GM21576 (cell line): ENCODE data around the gene FGFRL1.

Source experiments
- ATAC-seq: cut with Tn5 transposase; IDR thresholded peaks from one replicate; pipeline ENCODE4 v1.9.1; 2021; ENCODE audit warnings: mild to moderate bottlenecking, moderate library complexity; ENCODE audit not compliant: unreplicated experiment

The FGFRL1 gene

DNA sequence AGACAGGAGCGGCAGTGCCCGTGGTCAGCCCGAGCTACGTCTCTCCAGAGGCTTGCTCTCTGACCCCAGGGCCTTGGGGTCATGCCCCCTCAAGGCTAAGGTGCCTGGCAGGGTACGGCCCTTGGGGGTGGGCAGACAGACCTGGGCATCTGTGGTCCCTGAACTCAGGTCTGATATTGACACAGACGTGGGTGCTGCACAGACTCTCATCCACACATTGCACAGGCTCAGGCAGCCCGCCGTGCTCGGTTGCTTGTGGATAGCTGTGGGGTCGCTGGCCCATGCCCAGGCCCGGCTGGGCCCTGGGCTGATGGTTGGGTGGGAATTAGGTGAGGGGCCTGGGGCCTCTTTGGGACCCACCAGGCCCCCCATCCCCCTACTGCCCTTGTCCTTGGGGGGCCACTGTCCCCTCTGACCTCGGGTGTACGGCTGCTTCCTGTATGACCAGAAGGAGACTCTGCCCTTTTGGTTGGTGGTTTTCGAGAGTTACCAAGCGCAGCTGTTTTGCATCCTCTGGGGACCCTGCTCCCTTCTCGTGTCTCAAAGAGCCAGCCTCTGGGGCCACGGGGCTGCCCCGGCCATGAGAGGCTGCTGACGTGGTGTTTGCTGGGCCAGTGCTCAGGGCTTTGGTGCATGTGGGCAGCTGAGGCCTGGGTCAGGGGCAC, 10.1 kb downstream of the FGFRL1 start:
- peak; percentile 84 for ATAC-seq

DNA sequence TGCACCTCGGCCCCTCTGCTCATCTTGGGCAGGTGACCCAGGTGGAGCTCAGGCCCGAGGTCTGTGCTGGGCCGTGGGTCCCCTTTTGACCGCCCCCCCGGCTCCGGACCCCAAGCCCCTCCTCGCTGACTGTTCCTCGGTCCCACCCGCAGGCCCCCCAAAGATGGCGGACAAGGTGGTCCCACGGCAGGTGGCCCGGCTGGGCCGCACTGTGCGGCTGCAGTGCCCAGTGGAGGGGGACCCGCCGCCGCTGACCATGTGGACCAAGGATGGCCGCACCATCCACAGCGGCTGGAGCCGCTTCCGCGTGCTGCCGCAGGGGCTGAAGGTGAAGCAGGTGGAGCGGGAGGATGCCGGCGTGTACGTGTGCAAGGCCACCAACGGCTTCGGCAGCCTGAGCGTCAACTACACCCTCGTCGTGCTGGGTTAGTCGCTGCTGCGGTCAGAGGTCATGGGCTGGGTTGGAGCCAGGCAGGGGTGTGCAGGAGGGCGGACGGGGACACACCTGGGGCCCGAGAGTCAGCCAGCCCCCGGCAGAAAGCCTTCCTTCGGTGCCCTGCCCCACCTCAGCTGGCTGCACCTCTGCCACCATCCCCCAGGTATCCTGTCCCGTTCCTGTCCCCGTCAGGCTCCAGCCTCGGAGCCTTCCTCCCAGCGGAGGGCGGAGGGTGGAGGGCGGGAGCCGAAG, 10.8 kb downstream of the FGFRL1 start:
- ATAC-seq: no peak

DNA sequence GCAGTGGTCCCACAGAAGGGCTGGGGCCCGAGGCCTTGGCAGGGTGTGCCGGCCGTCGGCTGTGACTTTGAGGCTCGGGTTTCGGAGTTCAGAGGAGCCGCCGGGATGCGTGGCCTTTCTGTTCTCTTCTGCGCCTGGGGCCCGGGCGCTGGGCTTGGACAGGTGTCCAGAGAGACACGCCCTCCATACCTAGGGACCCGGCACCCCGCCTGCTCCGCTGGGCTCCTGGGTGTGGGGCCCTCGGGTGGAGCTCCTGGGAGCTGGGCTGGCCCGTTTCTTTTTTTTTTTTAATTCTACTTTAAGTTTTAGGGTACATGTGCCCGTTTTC, 11.3 kb downstream of the FGFRL1 start:
- no peak for ATAC-seq

DNA sequence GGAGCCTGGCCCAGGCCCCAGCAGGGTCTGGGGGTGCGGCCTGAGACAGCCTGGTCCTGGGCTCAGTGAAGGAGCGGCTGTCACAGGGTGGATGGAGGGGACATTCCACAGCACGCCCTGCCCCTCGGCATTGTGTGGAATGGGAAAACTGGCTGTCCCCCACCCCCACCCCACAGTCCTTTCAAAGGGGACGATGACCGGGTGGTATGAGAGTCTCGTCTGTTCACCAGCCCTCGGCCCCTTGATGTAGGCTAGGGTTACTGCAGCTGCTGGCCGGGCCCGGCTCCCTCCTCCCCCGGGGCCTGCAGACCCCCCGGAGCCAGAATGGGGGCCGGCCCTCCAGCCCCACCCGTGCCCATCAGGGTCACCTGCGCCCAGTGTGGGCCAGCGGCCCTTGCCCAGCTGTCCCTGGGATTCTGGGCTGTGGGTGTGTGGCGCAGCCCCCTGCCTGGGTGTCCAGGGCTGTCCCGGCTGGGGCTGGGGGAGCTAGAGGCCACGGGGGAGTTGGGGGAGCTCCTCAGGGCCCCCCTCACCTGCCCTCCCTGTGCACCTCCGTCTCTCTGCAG, 11.7 kb downstream of the FGFRL1 start:
- ATAC-seq: no peak

DNA sequence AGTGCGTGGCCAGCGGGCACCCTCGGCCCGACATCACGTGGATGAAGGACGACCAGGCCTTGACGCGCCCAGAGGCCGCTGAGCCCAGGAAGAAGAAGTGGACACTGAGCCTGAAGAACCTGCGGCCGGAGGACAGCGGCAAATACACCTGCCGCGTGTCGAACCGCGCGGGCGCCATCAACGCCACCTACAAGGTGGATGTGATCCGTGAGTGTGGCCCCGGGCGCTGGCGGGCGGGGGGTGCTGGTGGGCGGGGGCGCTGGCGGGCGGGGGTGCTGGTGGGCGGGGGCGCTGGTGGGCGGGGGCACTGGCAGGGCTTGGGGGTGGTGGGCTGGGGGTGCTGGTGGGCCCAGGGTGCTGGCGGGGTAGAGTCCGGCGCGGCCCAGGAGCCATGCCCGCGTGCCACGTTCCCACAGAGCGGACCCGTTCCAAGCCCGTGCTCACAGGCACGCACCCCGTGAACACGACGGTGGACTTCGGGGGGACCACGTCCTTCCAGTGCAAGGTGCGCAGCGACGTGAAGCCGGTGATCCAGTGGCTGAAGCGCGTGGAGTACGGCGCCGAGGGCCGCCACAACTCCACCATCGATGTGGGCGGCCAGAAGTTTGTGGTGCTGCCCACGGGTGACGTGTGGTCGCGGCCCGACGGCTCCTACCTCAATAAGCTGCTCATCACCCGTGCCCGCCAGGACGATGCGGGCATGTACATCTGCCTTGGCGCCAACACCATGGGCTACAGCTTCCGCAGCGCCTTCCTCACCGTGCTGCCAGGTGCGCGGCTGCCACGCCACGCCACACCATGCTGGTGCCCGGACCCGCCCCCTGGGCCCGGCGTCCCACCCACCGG, 12.7 kb downstream of the FGFRL1 start:
- no peak for ATAC-seq

DNA sequence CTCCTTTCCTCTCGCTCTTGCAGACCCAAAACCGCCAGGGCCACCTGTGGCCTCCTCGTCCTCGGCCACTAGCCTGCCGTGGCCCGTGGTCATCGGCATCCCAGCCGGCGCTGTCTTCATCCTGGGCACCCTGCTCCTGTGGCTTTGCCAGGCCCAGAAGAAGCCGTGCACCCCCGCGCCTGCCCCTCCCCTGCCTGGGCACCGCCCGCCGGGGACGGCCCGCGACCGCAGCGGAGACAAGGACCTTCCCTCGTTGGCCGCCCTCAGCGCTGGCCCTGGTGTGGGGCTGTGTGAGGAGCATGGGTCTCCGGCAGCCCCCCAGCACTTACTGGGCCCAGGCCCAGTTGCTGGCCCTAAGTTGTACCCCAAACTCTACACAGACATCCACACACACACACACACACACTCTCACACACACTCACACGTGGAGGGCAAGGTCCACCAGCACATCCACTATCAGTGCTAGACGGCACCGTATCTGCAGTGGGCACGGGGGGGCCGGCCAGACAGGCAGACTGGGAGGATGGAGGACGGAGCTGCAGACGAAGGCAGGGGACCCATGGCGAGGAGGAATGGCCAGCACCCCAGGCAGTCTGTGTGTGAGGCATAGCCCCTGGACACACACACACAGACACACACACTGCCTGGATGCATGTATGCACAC, 13.6 kb downstream of the FGFRL1 start:
- ATAC-seq: no peak

DNA sequence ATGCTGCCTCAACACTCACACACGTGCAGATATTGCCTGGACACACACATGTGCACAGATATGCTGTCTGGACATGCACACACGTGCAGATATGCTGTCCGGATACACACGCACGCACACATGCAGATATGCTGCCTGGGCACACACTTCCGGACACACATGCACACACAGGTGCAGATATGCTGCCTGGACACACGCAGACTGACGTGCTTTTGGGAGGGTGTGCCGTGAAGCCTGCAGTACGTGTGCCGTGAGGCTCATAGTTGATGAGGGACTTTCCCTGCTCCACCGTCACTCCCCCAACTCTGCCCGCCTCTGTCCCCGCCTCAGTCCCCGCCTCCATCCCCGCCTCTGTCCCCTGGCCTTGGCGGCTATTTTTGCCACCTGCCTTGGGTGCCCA, 14.7 kb downstream of the FGFRL1 start:
- ATAC-seq: peak; percentile 58

DNA sequence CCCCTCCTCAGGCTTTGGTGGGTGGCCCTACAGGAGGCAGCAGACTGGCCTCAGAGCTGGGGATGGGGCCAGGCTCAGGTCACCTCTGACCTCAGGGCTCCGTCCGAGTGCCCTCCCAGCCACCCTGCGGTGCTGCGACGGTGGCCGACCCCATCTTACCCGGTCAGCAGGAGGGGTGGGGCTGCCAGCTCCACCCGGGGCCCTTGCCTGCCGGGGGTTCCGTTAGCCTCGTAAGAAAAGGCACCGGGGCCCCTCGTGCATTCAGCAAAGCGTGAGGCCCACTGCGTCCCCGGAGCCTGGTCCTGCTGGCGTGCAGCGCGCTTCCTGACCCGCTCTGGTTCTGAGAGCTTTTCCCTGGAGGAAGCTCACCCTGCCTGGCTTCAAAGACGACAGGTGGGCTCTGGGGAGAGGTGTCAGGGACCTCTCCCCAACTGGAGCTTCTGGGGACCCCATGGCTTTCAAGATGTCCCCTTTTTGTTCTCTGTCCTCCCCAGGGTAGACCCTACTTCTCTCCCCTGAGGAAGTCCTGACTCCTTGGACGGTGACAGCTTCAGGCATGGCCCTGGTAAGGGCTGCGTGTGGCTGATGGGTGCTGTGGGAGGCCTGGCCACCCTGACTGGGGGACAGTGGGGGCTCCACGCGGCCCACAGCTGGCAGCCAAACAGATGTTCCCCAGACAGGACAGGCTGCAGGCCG, 15.9 kb downstream of the FGFRL1 start:
- no peak for ATAC-seq

DNA sequence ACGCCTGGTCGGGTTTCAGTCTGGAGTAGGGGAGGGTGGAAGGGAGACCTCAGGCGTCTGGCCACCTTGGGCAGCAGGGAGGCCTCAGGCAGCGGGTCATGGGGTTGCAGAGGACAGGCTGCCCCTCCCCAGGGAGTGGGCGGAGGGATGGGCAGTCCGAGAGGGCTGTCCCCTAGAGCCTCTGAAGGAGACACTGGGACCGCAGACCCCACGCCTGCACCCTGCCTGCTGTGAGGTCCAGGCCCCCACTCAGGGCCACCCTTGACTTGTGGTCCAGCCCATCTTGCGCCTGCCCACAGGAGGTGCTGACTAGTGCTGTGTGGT, 16.5 kb downstream of the FGFRL1 start:
- no peak for ATAC-seq

DNA sequence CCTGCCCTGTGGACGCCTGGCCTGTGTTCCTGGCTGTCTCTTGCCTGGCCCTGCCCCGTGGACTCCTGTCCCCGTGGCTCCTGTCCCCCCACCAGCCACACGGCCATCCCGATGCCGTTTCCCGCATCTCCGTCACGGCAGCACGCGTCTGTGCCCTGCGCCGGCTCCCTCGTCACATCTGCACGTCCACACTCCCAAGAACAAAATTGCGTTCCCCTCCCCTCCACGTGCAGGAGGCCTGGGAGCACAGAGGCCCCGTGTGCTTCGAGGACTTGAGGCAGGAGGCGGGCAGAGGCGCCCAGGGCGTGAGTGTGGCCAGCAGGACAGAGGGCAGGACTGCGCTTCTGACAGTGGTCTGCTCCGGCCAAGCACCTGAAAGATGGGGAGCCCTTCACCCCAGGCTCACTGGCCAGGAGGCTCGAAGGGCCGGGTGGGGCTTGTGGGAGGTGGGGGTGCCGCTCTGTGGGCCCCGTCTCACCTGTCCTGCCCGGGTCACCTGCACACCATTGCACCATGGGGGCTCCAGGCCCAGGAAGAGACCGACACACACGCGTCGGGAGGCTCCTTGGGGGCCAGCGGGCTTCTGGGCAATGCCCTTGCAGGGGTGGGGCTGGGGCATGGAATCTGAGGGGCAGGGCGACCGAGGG, 17.3 kb downstream of the FGFRL1 start:
- no peak for ATAC-seq

DNA sequence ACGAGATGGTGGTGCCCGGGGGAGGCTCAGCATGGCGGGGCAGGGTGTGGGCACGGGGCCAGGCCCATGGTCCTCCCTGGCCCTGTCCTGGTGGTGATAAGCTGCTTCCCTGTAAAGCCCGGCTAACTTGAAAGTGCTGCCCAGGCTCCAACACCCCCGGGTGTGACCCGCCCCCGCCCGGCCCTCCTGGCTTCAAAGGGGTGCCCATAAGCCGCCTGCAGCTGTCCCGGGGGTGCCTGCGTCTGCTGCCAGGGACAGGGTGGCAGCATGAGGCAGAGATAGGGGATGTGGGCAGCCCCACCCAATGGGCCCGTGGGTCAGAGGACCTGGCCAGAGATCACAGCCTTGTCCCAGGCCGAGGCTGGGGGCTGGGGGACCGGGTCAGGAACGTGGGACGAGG, 18.1 kb downstream of the FGFRL1 start:
- ATAC-seq: no peak

DNA sequence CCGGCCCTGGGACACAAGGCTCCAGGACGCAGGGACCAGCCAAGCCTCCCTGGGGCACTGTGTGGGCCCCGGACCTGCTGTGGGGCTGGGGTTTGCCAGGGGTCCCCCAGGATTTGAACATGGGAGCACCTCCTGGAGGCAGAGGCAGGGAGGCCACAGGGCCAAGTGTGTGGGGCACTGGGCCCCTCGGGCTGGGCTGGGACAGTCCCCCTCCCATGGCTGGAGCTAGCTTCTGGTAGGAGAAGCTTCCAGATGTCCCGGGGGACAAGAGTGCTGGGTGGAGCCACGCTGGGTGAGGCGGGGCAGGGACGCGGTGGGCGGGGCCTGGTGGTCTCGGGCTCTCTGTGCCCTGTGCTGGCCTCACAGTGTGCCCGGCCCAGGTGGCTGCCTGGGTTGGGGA, 18.6 kb downstream of the FGFRL1 start:
- no peak for ATAC-seq

DNA sequence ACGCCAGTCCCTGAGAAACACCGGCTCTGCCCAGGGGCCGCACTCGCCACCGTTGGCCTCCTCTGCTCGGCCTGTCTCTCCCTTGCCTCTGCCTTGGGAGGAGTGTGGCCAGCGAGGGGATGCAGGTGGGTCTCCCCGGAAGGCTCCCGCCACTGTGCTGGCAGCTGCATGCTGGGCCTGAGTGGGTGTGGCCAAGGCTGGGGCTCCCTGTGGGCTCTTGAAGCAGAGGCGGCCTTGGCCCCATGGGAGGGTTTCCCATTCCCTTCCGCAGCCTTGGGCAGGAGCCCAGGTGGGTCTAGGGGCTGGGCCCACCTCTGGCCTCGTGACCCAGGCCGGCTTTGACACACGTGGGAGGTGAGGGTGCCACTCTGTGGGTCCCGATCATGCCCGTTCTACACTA, 19.1 kb downstream of the FGFRL1 start:
- no peak for ATAC-seq

DNA sequence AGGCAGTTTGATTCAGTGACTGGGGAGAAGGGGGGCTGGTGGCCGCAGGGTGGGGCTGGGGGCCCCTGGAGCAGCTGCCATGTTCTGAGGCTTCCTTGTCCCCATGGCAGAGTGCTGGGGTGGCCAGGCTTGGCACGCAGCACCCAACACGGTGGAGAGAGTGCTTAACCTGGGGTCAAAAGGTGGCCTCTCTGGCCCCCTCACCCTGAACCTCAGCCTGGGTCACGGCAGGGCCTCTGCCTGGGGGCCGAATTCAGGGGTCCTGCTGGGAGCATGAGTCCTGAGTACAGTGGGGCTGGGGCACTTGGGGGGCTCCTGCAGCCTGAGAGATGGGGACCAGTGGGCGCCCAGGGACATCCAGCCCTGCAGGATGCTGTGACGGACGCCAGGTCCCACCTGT, 19.9 kb downstream of the FGFRL1 start:
- ATAC-seq: no peak

DNA sequence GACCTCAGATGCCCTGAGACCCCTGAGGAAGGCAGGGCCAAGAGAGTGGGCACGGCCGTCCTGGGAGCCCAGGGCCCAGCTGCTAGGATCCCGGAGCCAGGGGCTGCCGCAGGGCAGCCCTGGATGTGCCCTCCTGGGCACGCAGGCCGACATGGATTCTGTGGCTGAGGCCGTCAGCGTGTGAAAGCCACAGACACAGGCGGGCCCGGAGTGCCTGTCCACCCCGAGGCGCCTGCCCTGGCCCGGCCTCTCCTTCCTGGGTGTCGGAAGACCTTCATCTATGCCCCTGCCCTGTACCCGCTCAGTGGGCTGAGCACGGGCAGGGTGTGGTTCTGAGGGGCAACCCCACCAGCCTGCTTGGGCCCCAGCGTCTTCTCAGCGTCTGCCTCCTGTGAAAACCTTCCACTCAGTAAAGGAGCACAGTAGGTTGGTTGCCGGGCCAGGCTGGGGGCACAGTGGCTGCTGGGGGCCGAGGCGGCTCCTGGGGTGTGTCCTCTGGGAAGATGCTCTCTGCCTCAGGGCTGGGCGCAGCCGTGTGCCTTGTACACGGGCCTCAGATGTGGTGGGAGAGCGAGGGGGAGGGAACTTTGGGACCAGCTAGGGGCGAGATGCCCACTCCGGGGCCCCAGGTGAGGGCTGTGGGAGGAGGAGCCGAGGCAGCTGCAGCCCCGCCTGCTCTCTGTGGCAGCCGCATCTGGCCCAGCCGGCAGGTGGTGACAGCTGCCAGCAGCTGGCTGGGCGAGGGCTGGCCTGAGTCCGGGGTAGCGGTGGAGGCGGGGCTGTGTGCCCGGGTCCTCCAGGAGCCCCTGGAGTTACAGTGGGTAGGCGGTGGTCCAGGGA, 20.8 kb downstream of the FGFRL1 start:
- ATAC-seq: no peak

DNA sequence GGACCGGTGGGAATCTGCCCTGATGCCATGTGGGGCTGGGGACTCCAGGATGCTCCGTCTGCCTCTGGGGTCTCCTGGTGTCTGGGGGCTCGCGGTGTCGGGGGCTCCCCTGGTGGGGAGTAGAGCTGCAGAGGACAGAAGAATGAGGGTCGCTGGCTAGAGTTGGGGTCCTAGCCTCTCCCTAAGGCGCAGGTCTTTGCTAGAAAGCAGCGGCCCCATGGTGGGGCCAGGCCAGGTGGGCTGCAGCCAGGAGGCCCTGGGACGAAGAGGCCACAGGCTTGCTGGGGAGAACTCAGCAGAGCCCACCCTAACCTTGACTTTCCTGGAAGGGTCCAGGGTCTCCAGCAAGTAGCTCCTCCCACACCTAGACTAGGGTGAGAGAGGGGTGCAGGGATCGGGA, 21.4 kb downstream of the FGFRL1 start:
- no peak for ATAC-seq

DNA sequence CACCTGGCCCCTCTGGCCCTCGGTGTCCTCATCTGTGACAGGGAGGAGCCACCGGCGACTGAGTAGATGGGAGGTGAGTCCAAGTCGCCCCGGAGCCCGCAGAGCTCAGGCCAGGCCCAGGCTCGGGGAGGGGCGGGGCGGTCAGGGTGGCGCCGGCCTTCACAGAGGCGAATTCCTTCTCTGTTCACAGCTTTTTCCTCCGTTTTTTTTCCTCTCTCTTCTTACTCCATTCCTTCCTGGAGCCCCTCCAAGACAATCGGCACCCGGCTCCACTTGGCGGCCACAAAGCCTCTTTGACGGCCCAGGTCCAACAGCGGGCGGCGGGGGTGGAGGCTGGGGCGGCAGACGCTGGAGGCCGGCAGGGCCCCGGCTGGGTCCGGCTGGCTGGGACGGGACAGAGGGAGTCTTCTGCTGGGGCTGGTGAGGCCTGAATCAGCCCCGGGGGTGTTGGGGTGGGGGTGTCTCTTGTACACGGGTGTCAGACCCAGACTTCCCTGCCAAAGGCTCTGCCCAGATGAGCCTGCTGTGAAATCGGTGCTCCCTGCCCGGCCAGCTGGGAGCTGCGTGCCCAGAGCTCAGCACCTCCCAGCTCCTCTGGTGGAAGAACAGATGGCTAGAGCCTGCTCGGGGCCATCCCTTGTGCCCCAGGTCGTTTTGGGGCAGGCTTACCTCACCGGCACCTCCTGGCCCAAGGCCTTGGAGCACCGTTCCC, 22.6 kb downstream of the FGFRL1 start:
- ATAC-seq: no peak

DNA sequence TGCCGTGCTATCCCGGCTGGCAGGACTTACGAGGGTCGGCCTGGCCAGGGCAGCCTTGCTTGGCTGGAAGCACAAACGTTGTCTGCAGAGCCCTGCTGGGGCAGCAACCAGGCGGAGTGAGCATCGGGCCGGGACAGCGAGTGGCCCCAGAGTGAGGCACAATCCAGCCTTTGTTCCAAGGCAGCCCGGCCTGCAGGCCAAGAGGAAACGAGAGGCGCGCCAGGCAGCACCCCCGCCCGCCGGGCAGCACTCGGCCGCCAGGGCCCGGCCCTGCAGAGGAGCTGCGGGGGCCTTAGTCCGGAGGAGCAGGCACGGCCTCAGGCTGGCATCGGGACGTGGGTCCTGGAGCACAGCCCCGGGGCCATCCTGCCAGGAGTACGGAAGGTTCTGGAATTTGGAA, 24.1 kb downstream of the FGFRL1 start:
- ATAC-seq: no peak

DNA sequence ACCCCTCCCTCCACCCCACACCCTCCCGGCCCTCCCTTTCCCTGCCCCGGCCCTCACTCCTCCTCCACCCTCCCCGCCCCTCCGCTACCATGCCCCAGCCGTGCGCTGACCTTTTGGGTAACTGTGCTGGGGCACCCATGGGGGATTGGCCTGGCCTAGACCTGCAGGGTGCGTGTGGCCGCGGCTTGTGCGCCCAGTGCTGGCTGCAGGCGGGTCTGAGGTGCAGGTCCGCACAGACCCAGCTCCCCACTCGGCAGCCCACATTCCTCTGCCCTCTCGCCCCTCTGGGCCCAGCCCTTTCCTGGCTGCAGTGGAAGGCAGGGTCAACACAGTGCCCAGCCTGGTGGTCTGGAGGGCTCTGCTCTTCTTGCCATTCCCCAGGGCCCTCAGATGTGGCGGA, 24.7 kb downstream of the FGFRL1 start:
- no peak for ATAC-seq
